GM12878 (cell line): Measurements from ENCODE around the gene AGBL4. TPM values are rescaled to one million over a fixed set of nuclear protein-coding genes. Genes with fewer than 3 reads are reported as not detected.

ENCODE experiments used
- ATAC-seq: fragments of 200-7000 bp; cut with Tn5 transposase; 3 replicates; pipeline ENCODE4 v1.9.1; 2020; ENCODE audit warnings: mild to moderate bottlenecking, moderate library complexity
- BruUV-seq: library from RNA; stranded (reverse); fragments of 400-500 nt; replicated peaks from 2 replicates; lab custom pipeline; 2021; lab: Mats Ljungman, UMichigan
- CTCF ChIA-PET: fragments of 300-600 bp; sonication (Branson Sonifier 250); formaldehyde crosslinking; extraction: SDS; loops from one replicate; lab custom pipeline; 2021; ENCODE audit warnings: inconsistent platforms; lab: Yijun Ruan, JAX
- POLR2A ChIA-PET: fragments of 350-600 bp; formaldehyde crosslinking; extraction: SDS; loops from one replicate; lab custom pipeline; 2021; ENCODE audit warnings: inconsistent platforms; lab: Charles Lee
- RAD21 ChIA-PET: fragments of 300-600 bp; sonication (Branson Sonifier 250); formaldehyde crosslinking; loops from one replicate; lab custom pipeline; 2023; ENCODE audit warnings: antibody characterized with exemption; ENCODE audit not compliant: unreplicated experiment; lab: Charles Lee
- SMC1A ChIA-PET: fragments of 300-600 bp; sonication (Branson Sonifier 250); formaldehyde crosslinking; loops from one replicate; lab custom pipeline; 2023; ENCODE audit not compliant: unreplicated experiment, uncharacterized antibody; lab: Charles Lee
- DNase-seq: peaks from one replicate; pipeline ENCODE4 v3.0.0-alpha.2; 2011; ENCODE audit warnings: low read depth, low spot score
- FAIRE-seq: peaks from 3 replicates; lab custom pipeline; 2011; peaks lifted over from hg19 to GRCh38; lab: Jason Lieb, UNC
- H2AFZ ChIP-seq: 2 replicates; pipeline ENCODE4 v1.6.0; 2011; ENCODE audit warnings: low read depth, low read length, control low read depth; ENCODE audit not compliant: control insufficient read depth
- H3K27ac ChIP-seq: 2 replicates; pipeline ENCODE4 v1.5.1; 2011; ENCODE audit warnings: control low read depth; ENCODE audit not compliant: control insufficient read depth, insufficient read depth
- H3K27me3 ChIP-seq, 2 experiments: replicated peaks in 1 of 2; 2 replicates each; pipeline versions ENCODE4 v1.6.0 to v1.6.1; 2011; ENCODE audit warnings: low read length in 1 of 2; ENCODE audit not compliant: control insufficient read depth in 2 of 2, insufficient read depth in 2 of 2
- H3K36me3 ChIP-seq, 2 experiments: 2 replicates each; pipeline ENCODE4 v1.5.1; 2011; ENCODE audit warnings: low read length in 1 of 2; ENCODE audit not compliant: control insufficient read depth in 2 of 2, insufficient read depth in 2 of 2
- H3K4me1 ChIP-seq: 2 replicates; pipeline ENCODE4 v1.6.1; 2011; ENCODE audit warnings: mild to moderate bottlenecking, low read length, moderate library complexity, mixed read lengths; ENCODE audit not compliant: control insufficient read depth, insufficient read depth
- H3K4me2 ChIP-seq: 2 replicates; pipeline ENCODE4 v1.6.0; 2011; ENCODE audit warnings: control low read depth; ENCODE audit not compliant: control insufficient read depth, insufficient read depth
- H3K4me3 ChIP-seq: fragments of 200-600 bp; sonication (generic); 2 replicates; pipeline ENCODE4 v1.5.1; 2016
- H3K79me2 ChIP-seq: 2 replicates; pipeline ENCODE4 v1.6.0; 2011; ENCODE audit warnings: low read length; ENCODE audit not compliant: control insufficient read depth, insufficient read depth
- H3K9ac ChIP-seq: 2 replicates; pipeline ENCODE4 v1.8.0; 2011; ENCODE audit warnings: low read length, control low read depth, mixed read lengths; ENCODE audit not compliant: control insufficient read depth, insufficient read depth
- H3K9me3 ChIP-seq: replicated peaks from 3 replicates; pipeline ENCODE4 v1.5.1; 2011; ENCODE audit warnings: mild to moderate bottlenecking, low read length; ENCODE audit not compliant: control insufficient read depth, insufficient read depth
- H4K20me1 ChIP-seq: 2 replicates; pipeline ENCODE4 v1.6.0; 2011; ENCODE audit not compliant: control insufficient read depth, insufficient read depth
- BCLAF1 ChIP-seq: fragments of 450-650 bp; IDR thresholded peaks from 2 replicates; pipeline ENCODE4 v1.6.1; 2017; ENCODE audit warnings: antibody characterized with exemption, mild to moderate bottlenecking, moderate library complexity
- CREM ChIP-seq: IDR thresholded peaks from 2 replicates; pipeline ENCODE4 v1.6.1; 2014; ENCODE audit warnings: antibody characterized with exemption, low read depth
- E2F8 ChIP-seq: fragments of 450-650 bp; IDR thresholded peaks from 2 replicates; pipeline ENCODE4 v1.6.1; 2018; ENCODE audit warnings: mild to moderate bottlenecking, low read depth, moderate library complexity; ENCODE audit not compliant: partially characterized antibody
- EGR1 ChIP-seq, 2 experiments: IDR thresholded peaks; 1 replicate in 1 of 2; 2 replicates in 1 of 2; pipeline ENCODE4 v1.6.1; 2011 to 2012; ENCODE audit warnings: low read depth in 2 of 2, low read length in 2 of 2, borderline replicate concordance in 1 of 2, mild to moderate bottlenecking in 1 of 2, moderate library complexity in 1 of 2
- FOS ChIP-seq: IDR thresholded peaks from 3 replicates; pipeline ENCODE4 v1.6.1; 2011; ENCODE audit warnings: borderline replicate concordance; ENCODE audit not compliant: insufficient read length; ENCODE audit errors: extremely low read depth
- HDAC2 ChIP-seq: fragments of 200-600 bp; sonication (generic); IDR thresholded peaks from 2 replicates; pipeline ENCODE4 v1.6.1; 2017
- HDGF ChIP-seq: fragments of 450-650 bp; IDR thresholded peaks from 2 replicates; pipeline ENCODE4 v1.6.1; 2016; ENCODE audit warnings: antibody characterized with exemption
- KAT2A ChIP-seq: conservative IDR thresholded peaks from 2 replicates; pipeline ENCODE4 v1.6.1; 2011; ENCODE audit warnings: low read depth, low read length; ENCODE audit not compliant: control insufficient read depth
- RELB ChIP-seq: fragments of 450-650 bp; IDR thresholded peaks from 2 replicates; pipeline ENCODE4 v1.6.1; 2017; ENCODE audit warnings: low read depth, mild to moderate bottlenecking, moderate library complexity
- TBL1XR1 ChIP-seq: IDR thresholded peaks from 2 replicates; pipeline ENCODE4 v1.6.1; 2012; ENCODE audit warnings: low read depth, low read length, improper control_type of control experiment
- YY1 ChIP-seq: IDR thresholded peaks from 2 replicates; pipeline ENCODE4 v1.6.1; 2011; ENCODE audit warnings: low read depth, mild to moderate bottlenecking, low read length
- ZBTB40 ChIP-seq: fragments of 450-650 bp; IDR thresholded peaks from 2 replicates; pipeline ENCODE4 v1.6.1; 2016; ENCODE audit warnings: mild to moderate bottlenecking, moderate library complexity, borderline replicate concordance
- whole genome bisulfite sequencing: methylation state at CpG from one replicate; pipeline ENCODE4 v1.1.6; 2016; ENCODE audit warnings: low lambda C conversion rate; ENCODE audit not compliant: insufficient replicate concordance, insufficient coverage; ENCODE audit errors: missing lambda C conversion rate; 5-methylcytosine and 5-hydroxymethylcytosine counted together
- in situ Hi-C: fragments of 300-500 bp; cut with MboI; formaldehyde crosslinking; loops from 9 replicates; pipeline ENCODE4 v1.14.3; 2018; ENCODE audit warnings: mixed read lengths
- intact Hi-C: fragments of 100-400 bp; cut with micrococcal nuclease; formaldehyde crosslinking; loops from one replicate; pipeline ENCODE4 v1.14.2; 2022; ENCODE audit not compliant: unreplicated experiment
- polyA plus RNA-seq, 11 experiments: library from polyadenylated mRNA; depleted of rRNA in 4 of 11; unstranded in 6 of 11; stranded (reverse) in 5 of 11; fragments of >200 nt; fragmentation: Nextera tagmentation in 4 of 11; fragmentation: Illumina TruSeq in 1 of 11; extraction: Ambion mirVana in 4 of 11; extraction: Trizol in 1 of 11; gene quantifications; 1 replicate in 1 of 11; 2 replicates in 10 of 11; pipeline versions ENCODE4 v1.2.1 to v1.2.3, GENCODE V29; 2011 to 2016; ENCODE audit warnings: inconsistent platforms in 2 of 11, missing spikeins in 2 of 11, low read depth in 1 of 11
- total RNA-seq, 4 experiments: library from RNA; depleted of rRNA in 3 of 4; stranded (reverse); fragments of >200 nt in 3 of 4; fragmentation: Illumina TruSeq in 1 of 4; extraction: Trizol in 1 of 4; gene quantifications; 2 replicates each; pipeline versions ENCODE4 v1.2.1 to v1.2.3, GENCODE V29; 2013 to 2021

The AGBL4 gene
- total and polyA plus RNA-seq, 10 of the 15 experiments (the other 5 are each of a cell fraction or from before 2014, with no cell fraction given), result 0.31 TPM; not detected in 9

- BruUV-seq, result no TSS peak
- H4K20me1 ChIP-seq, result no peaks in the 10 kb centered on the region
- no peak overlapping the region for H3K9ac ChIP-seq
- H3K27ac ChIP-seq, result no peak overlapping the region
- ATAC-seq (no peak), FAIRE-seq (no peak), DNase-seq (no peak)
- 16% methylated on average over 5 of the region's 5 CpGs for WGBS
- H3K4me3 ChIP-seq, result no peak overlapping the region
- no peak overlapping the region for H2AFZ ChIP-seq
- no peak overlapping the region for H3K4me2 ChIP-seq
- ChIA-PET CTCF (no interaction called here), POLR2A (no interaction called here), RAD21 (no interaction called here), SMC1A (no interaction called here)
- H3K79me2 ChIP-seq, result no peaks in the 10 kb centered on the region
- no peaks in the 10 kb centered on the region for H3K4me1 ChIP-seq
- intact Hi-C loops (no loop called here), in situ Hi-C loops (no loop called here)
- H3K36me3 ChIP-seq, result no peaks in the 10 kb centered on the region
- no peaks in the 10 kb centered on the region; the same call in 2 of the 3 replicates for H3K9me3 ChIP-seq
- H3K27me3 ChIP-seq, result no peaks in the 10 kb centered on the region
- no peak for TF ChIP-seq HDGF
- no peak for TF ChIP-seq YY1
- no peak for TF ChIP-seq HDAC2
- TF ChIP-seq E2F8, result no peak
- TF ChIP-seq EGR1 (IDR thresholded peaks at IDR 0.05; ENCODE audit: borderline replicate concordance in 1 of 2, low read depth in 2 of 2, low read length in 2 of 2), result no peak
- no peak for TF ChIP-seq TBL1XR1
- TF ChIP-seq CREM, result no peak
- TF ChIP-seq RELB, result no peak
- no peak for TF ChIP-seq FOS
- TF ChIP-seq ZBTB40, result no peak
- no peak for TF ChIP-seq KAT2A
- TF ChIP-seq BCLAF1, result no peak
Observed at GRCh38 chr1:49552101-49552500, 471.7 kb downstream of the AGBL4 start.
